ENCODE measurements around the gene BAHCC1.
A peak's percentile ranks its signal among the peaks of the same experiment; 100 is the strongest.

BAHCC1 gene

DNA sequence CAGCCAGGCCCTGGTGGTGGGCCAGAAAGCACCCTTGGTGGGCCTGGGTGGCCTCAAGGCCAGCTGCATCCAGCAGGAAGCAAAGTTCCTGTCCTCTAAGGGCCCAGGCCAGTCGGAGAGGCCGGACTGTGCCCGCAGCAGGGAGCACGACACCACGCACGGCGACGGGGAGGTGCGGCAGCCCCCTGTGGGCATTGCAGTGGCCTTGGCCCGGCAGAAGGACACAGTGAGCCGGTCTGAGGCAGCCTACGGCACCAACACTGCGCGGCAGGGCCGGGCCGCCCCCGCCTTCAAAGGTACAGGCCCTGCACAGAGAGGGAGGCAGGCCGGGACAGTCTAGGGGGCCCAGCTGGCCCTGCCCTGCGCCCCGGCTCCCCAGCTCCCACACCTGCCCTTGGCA lies 48.0 kb downstream of the BAHCC1 start:
- DNase-seq (ENCODE audit: low spot score), result no peak

DNA sequence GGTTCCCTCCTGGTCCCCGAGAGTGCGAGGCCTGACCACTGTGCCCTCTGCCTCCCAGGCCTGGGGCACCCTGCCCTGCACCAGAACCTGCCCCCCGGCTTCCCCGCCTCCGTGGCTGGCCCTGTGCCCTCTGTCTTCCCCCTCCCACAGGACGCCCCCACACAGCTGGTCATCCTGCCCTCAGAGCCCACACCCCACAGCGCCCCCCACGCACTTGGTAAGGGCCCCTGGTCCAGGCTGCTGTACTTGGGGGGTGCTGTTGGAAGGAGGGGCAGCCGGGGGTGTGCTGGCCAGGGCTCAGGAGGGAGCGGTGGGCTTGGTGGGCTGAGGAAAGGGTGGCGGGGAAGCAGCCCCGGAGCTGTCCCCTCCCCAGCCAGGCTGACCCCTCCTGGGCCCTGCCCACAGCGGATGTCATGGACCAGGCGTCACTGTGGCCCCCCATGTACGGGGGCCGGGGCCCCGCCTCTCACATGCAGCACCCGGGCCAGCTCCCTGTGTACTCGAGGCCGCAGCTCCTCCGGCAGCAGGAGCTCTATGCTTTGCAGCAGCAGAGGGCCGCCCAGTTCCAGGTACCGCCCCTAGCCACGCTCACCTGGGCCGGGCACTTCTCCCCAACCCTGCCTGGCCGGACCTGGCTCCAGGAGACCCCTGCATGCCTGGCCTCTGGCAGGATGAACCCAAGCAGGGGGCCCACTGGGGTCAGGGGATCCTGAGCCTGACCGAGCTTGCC lies 49.5 kb downstream of the BAHCC1 start:
- no peak for DNase-seq (ENCODE audit: low spot score)

DNA sequence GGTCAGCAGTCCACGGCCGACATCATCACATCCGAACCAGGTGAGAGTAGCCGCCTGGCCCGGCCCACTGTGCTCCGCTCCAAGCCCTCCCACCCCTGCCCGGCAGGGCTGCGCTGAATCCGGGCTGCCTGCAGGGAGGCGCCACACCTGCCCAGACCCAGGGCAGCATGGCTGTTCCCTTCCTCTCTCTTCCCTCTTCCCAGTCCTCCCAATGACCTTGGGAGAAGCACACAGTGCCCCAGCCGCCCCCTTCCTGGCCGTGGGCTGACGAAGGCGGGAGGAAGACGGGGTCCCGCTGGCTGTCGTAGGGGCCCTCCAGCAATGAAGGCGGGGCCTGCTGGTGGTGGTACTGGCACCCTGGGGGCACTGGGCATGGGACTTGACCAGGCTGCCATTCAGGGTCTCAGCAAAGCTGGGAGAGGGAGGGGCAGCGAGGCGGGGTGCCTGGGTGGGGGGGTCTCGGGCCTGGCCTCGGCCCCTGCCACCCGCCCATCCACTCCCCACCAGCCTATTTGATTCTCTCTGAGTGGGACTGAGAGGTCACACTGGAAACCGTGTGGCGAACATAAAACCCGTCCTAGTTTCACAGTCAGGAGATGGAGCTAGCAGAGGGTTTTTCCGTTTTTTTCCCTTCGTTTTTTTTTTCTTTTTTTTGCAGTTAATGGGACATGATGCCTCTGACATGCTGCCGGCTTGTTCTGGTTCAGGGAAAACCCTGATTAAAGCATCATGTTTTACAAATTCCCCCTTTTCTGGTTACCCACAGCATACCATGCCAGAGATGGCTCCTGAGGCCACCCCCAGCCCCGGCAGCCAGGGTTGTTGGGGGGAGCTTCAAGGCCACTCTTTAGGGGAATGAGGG lies 50.6 kb downstream of the BAHCC1 start:
- DNase-seq (ENCODE audit: low spot score), result no peak

DNA sequence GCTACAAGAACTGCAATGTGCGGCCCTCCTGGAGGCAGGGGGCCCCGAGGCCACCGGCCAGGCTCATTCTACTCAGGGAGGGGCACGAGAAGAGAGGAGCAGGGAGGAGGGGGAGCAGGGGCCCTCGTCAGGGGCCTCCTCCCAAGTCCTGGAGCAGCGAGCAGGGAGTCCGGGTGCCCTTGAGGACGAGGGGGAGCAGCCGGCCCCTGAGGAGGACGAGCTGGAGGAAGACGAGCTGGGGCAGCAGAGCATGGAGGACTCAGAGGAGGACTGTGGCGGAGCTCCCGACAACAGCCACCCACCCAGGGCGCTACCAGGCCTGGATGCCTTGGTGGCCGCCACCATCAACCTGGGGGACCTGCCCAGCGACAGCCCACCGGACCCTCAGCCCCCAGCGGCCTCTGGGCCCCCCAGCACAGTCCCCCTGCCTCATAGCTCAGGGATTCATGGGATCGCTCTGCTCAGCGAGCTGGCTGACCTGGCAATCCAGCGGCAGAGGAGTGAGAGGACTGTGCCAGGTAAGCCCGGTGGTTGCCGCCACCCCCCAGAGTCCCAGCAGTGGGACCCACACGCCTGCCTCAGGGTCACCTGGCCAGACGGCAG lies 52.2 kb downstream of the BAHCC1 start:
- DNase-seq (ENCODE audit: low spot score), result no peak

DNA sequence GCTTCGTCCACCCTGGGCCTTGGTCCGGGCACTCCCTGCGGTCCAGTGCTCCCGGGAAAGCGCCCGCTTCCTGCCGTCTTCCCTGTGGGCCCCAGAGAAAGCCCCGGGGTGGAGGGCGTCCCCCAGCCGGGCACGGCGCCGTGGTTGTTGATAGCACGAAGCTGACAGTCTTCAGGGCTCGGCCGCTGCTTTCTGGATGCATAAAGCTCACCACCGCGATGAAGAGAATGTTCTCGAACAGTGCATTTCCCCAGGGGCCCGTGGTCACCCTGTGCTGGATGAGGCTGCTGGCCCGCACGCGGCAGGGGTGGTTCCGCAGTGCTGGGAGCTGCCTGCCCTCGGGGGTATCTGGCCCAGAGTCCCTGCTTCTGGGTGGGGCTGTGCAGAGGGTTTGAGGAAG lies 53.2 kb downstream of the BAHCC1 start:
- no peak for DNase-seq (ENCODE audit: low spot score)

DNA sequence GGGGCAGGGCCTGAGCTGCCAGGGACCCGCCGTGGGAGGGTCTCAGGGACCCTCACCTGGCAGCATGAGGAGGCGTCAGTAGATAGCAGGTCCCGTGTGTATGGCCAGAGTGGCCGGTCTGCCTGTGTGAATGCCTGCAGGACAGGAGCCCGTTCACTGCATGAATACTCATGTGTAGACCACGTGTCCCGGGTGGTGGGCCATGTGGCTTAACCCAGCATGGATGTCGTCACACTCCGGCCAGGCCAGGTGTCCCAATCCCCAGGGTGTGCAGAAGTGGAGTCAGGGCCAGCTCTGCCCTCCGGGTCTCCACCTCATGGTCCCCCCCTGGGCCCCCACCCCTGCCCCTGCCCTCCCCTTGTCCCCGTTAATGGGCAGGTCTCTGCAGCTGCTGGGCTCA lies 53.7 kb downstream of the BAHCC1 start:
- DNase-seq (ENCODE audit: low spot score), result peak; percentile 53

DNA sequence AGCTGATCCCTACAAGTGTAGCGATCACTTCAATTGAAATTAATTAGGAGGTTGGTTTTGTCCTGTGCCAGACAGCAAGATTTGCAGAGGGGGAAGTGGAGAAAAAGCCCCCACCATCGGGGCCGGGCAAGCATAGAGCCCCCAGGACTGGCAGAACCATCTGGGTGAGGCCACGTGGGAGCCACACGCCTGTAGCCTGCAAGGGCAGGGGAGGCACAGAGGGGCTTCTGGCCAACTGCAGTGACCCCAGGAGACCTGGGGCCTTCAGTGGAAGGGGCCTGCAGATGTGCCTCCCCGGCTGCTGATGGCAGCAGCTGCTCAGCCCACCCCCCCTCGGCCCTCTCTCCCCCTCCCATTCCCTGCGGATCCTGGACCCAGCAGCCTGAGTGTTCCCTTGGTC lies 54.1 kb downstream of the BAHCC1 start:
- DNase-seq (ENCODE audit: low spot score), result no peak

DNA sequence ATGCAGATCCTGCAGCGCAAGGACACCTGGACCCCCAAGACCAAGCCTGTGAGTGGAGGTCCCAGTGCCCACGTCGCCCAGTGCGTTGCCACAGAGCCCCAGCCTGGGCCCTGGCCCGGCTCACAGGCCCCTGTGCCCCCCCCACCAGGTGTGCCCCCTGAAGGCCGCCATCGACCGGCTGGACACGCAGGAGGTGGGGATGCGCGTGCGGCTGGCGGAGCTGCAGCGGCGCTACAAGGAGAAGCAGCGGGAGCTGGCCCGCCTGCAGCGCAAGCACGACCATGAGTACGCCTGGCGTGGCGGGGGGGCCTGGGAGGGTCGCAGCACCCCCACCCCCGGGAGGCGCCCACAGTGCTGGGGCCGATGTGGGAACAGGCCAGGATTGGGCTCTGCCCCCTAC lies 56.6 kb downstream of the BAHCC1 start:
- DNase-seq (ENCODE audit: low spot score), result no peak

DNA sequence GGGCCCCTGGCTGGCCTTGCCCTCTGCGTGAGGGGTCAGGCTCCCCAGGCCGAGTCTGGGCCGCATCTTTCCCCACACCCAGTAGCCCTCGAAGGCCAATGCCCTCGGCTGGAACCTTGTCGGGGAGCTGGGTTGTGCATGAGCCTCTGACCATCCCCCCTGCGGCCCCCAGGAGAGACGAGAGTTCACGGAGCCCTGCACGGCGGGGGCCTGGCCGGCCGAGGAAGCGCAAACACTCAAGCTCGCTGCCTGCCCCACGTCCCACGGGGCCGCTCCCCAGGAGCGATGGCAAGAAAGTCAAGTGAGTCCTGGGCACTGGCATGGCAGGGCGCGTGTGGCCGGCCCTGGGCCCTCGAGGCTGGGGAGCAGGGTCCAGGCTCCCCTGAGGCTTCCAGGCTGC lies 57.3 kb downstream of the BAHCC1 start:
- DNase-seq (ENCODE audit: low spot score), result no peak

DNA sequence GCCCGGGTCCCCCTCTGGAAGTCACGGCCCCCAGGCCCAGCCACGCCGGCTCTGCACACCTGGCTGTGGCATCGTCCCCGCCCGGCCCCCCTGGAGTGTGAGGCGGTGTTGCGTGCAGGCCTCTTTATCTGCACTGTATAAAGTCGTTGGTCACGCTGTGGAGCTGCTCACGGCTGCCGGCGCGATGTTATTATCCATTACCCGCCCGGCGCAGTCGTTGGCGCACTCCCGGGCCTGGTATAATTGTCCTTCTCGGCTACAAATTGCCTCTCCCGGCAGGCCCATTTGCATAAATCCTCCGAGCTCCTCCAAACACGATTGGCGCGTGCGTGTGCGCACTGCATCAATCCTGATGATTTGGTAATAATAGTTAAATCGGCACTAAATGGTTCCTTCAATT lies 57.8 kb downstream of the BAHCC1 start:
- DNase-seq (ENCODE audit: low spot score), result no peak

DNA sequence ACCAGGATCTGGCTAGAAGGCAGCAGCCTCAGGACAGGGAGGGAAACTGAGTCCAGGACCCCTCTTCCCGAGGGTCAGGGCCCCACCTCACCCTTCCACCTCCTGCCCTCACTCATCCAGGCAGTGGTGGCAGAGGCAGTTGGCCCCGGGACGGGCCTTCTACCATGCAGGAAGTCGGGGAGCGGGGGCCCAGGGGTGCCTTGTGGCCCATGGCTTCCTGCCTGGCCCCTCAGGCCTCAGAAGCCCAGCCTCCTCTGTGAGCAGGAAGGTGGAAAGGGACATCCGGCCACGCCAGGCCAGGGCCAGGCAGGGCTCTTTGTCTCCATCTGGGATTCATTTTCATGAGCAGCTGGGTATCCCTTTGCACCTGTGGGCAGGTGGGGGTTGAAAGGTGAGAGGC lies 58.5 kb downstream of the BAHCC1 start:
- DNase-seq (ENCODE audit: low spot score), result no peak

DNA sequence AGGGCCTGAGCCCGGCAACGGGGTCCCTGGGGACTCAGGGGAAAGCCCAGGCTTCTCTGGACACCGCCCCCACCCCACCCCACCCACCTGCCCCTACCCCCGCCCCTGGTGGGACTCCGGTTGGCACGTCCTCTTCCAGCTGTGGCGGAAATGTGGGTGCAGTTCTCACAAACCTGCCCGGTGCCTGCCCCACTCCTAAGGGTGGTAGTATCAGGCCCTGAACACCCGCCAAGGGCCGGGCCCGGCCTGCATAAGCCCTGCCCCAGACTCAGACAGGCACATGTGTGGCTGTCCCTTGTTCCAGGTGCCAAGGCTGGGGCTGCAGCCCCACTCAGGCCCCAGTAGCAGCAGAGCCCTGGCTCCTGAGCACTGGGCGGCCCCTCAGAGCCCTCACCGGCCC lies 59.2 kb downstream of the BAHCC1 start:
- no peak for DNase-seq (ENCODE audit: low spot score)

DNA sequence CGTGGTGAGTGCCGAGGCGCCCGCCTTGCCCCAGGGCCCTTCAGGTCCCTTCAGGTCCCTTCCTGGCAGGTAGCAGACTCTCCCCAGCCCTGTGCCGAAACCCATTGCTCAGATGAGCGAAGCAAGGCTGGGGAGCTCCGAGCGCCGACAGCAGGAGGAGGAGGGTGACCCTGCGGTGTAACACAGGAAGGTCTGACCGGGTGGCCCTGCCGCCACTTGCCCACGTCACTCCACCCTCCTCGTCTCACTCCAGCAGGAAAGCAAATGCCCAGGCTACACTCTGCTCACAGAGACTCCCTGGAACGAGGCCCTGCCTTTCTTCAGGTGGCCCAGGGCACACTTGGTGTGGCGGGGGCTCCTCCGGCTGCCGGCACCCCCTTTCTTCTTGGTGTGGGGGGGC lies 60.1 kb downstream of the BAHCC1 start:
- DNase-seq (ENCODE audit: low spot score), result no peak

DNA sequence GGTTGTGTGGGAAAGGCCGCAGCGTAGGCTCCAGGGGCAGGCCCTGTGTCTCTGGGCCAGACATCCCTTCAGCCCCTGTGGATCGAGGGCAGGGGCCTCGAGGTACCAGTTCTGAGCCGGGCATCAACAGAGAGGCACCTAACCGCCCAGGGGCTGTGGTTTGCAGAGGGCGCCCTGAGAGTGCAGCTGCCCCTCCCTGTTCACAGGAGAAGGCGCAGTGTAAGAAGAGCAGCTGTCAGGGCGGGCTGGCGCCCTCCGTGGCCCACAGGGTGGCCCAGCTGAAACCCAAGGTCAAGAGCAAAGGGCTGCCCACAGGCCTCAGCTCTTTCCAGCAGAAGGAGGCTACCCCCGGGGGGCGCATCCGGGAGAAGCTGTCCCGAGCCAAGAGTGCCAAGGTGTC lies 60.8 kb downstream of the BAHCC1 start:
- DNase-seq (ENCODE audit: low spot score), result no peak

DNA sequence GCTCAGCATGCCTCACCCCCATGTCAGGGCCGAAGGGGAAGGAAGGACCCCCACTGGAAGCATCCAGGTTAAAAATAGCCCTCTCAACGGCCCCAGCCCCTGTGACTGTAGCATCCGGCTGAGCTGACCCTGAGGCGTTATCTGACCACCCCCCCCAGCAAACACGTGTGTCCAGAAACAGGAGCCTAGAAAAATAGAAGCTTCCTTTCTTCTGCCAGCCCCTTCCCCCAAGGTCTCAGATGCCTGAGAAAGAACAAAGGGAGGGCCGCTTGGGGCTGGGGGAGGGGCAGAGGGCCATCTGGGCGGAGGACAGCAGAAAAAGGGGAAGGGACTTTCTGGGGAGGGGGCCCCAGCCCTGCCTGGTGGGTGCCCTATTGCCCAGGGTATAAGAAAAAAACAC lies 61.5 kb downstream of the BAHCC1 start:
- no peak for DNase-seq (ENCODE audit: low spot score)

DNA sequence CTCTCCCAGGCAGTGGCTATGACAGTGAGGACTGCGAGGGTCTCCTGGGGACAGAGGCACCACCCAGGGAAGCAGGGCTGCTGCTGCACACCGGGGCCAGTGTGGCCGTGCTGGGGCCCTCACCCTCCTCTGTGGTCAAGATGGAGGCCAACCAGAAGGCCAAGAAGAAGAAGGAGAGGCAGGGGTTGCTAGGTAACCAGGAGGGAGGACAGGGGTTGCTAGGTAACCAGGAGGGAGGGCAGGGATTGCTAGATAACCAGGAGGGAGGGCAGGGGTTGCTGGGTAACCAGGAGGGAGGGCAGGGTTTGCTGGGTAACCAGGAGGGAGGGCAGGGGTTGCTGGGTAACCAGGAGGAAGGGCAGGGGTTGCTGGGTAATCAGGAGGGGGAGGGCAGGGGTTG lies 62.1 kb downstream of the BAHCC1 start:
- DNase-seq (ENCODE audit: low spot score), result no peak

DNA sequence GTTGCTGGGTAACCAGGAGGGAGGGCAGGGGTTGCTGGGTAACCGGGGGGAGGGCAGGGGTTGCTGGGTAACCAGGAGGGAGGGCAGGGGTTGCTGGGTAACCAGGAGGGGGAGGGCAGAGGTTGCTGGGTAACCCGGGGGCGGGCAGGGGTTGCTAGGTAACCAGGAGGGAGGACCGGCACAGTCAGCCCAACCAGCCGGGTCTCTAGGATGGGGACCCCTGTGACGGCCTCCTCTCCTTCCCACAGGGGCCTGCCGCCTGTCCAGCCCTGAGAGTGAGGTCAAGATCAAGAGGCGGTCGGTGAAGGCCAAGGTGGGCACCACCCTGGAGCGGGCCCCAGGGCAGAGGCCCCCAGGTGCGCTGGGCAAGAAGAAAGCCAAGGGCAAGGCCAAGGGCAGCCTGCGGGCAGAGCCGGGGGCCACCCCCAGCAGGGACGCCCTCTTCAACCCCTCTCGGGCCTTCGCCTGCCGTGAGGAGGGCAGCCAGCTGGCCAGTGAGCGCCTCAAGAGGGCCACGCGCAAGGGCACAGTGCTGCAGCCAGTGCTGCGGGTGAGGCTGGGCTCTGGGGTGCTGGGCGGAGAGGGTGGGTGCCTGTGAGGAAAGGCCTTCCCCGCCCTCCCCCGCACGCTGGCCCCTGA lies 62.8 kb downstream of the BAHCC1 start:
- no peak for DNase-seq (ENCODE audit: low spot score)

DNA sequence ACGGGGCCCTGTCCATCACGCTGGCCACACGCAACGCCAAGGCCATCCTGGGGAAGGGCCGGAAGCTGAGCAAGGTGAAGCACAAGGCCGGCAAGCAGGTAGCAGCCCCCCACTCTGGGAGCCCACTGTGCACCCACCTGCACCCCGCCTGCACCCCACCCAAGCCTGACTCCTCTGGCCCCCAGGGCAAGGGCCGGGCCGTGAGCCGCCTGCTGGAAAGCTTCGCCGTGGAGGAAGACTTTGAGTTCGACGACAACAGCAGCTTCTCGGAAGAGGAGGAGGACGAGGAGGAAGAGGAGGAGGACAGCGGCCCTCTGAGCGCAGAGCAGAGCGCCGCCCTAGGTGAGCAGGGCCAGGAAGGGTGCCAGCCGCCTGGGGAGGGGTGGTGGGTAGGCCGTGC lies 63.4 kb downstream of the BAHCC1 start:
- DNase-seq (ENCODE audit: low spot score), result no peak

DNA sequence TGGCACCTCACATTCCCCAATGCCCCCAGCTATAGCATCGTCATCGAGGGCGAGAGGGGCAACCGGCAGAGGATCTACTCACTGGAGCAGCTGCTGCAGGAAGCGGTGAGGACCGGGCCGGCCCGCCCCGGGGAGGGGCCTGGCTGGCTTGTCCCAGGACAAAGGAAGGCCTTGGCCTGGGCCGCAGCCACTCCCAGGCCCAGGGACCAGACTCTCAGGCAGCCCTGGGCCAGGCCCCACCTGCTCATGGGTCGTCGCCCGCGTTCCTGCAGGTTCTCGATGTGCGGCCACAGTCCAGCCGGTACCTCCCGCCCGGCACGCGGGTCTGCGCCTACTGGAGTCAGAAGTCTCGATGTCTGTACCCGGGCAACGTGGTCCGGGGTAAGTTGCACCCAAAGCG lies 64.0 kb downstream of the BAHCC1 start:
- no peak for DNase-seq (ENCODE audit: low spot score)

DNA sequence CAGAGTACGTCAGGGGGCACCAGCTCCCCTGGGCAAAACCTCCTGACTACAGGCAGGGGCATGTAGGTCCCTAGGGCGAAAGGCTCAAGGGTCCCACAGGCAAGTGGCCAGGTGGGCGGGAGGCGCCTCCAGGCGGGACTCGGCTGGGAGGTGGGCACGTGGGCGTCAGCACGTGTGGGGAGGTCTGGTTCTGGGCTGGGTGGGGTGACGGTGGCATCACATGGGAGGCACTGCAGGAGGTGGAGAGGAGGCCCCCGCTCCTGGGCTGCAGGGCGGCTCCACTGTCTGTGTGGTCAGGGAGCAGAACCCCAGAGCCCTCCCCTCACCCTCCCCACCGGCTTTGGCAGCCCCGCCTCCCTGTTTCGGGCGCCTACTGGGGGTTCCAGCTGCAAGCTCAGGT lies 64.6 kb downstream of the BAHCC1 start:
- no peak for DNase-seq (ENCODE audit: low spot score)

DNA sequence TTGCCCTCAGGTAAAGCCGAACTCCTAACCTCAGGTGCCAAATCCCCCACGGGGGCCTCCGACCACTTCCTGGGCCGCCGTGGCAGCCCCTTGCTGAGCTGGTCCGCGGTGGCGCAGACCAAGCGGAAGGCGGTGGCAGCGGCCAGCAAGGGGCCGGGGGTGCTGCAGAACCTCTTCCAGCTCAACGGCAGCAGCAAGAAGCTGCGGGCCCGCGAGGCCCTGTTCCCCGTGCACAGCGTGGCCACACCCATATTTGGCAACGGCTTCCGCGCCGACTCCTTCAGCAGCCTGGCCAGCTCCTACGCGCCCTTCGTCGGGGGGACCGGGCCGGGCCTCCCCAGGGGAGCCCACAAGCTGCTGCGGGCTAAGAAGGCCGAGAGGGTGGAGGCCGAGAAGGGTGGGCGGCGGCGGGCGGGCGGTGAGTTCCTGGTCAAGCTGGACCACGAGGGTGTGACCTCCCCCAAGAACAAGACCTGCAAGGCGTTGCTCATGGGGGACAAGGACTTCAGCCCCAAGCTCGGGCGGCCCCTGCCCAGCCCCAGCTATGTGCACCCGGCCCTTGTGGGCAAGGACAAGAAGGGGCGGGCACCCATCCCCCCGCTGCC lies 65.7 kb downstream of the BAHCC1 start:
- DNase-seq (ENCODE audit: low spot score), result no peak

All from SK-N-DZ (cell line).